OCI-LY1 (cell line): ENCODE measurements around the gene PTPRN2.

ENCODE experiments used
- H2AFZ ChIP-seq: fragments of 200-600 bp; sonication (generic), shearing (Covaris generic); 2 replicates; pipeline ENCODE4 v1.6.0; 2014; ENCODE audit warnings: antibody characterized with exemption, mild to moderate bottlenecking, low read length
- H3F3A ChIP-seq: fragments of 200-600 bp; sonication (generic), shearing (Covaris generic); 2 replicates; pipeline ENCODE4 v1.6.0; 2014; ENCODE audit warnings: mild to moderate bottlenecking, antibody characterized with exemption, low read length, moderate library complexity; ENCODE audit not compliant: insufficient read depth
- H3K27ac ChIP-seq: fragments of 200-600 bp; sonication (generic); 2 replicates; pipeline ENCODE4 v1.5.1; 2014; ENCODE audit warnings: low read length, mixed run types, mild to moderate bottlenecking, low read depth; ENCODE audit not compliant: poor library complexity, severe bottlenecking
- H3K27me3 ChIP-seq: fragments of 200-600 bp; sonication (generic); 2 replicates; pipeline ENCODE4 v1.6.0; 2014; ENCODE audit warnings: antibody characterized with exemption, mild to moderate bottlenecking, low read length, moderate library complexity; ENCODE audit not compliant: insufficient read depth
- H3K36me3 ChIP-seq: fragments of 200-600 bp; sonication (generic); 2 replicates; pipeline ENCODE4 v1.6.1; 2014; ENCODE audit warnings: mild to moderate bottlenecking, antibody characterized with exemption, low read length, moderate library complexity, mixed read lengths; ENCODE audit not compliant: insufficient read depth
- H3K4me1 ChIP-seq: fragments of 200-600 bp; sonication (generic); 2 replicates; pipeline ENCODE4 v1.5.1; 2014; ENCODE audit warnings: mild to moderate bottlenecking, low read length, moderate library complexity; ENCODE audit not compliant: insufficient read depth, severe bottlenecking
- H3K4me2 ChIP-seq: fragments of 200-600 bp; sonication (generic), shearing (Covaris generic); 2 replicates; pipeline ENCODE4 v1.6.1; 2014; ENCODE audit warnings: low read length
- H3K4me3 ChIP-seq: fragments of 200-600 bp; sonication (generic); 2 replicates; pipeline ENCODE4 v1.5.1; 2014; ENCODE audit warnings: low read length, low read depth, mild to moderate bottlenecking, mixed read lengths; ENCODE audit not compliant: poor library complexity, severe bottlenecking
- H3K79me2 ChIP-seq: fragments of 200-600 bp; shearing (Covaris generic); 2 replicates; pipeline ENCODE4 v1.6.1; 2016; ENCODE audit warnings: mixed run types, low read length, mixed read lengths; ENCODE audit not compliant: insufficient read depth
- H3K9ac ChIP-seq: fragments of 200-600 bp; sonication (generic), shearing (Covaris generic); 2 replicates; pipeline ENCODE4 v1.6.1; 2014; ENCODE audit warnings: mild to moderate bottlenecking, low read length, mixed read lengths
- H3K9me2 ChIP-seq: fragments of 200-600 bp; sonication (generic), shearing (Covaris generic); 2 replicates; pipeline ENCODE4 v1.6.1; 2014; ENCODE audit warnings: low read depth, mild to moderate bottlenecking, low read length, mixed read lengths
- H3K9me3 ChIP-seq: fragments of 200-600 bp; shearing (Covaris generic); 2 replicates; pipeline ENCODE4 v1.6.1; 2014; ENCODE audit warnings: low read length, mixed read lengths
- H4K20me1 ChIP-seq: fragments of 200-600 bp; sonication (generic), shearing (Covaris generic); 2 replicates; pipeline ENCODE4 v1.6.0; 2016; ENCODE audit warnings: mild to moderate bottlenecking, low read length; ENCODE audit not compliant: insufficient read depth
- EZH2 ChIP-seq: fragments of 200-600 bp; sonication (generic), shearing (Covaris generic); IDR thresholded peaks from 2 replicates; pipeline ENCODE4 v1.8.0; 2017; ENCODE audit warnings: borderline replicate concordance, mixed run types, mild to moderate bottlenecking, antibody characterized with exemption, low read length, moderate library complexity, mixed read lengths
- TF ChIP-seq, protein P1 (sequence below): fragments of 200-600 bp; sonication (generic), shearing (Covaris generic); IDR thresholded peaks from 2 replicates; pipeline ENCODE4 v1.5.1; 2017; ENCODE audit warnings: mild to moderate bottlenecking, antibody characterized with exemption, low read length, moderate library complexity, mixed read lengths

PTPRN2 gene

DNA sequence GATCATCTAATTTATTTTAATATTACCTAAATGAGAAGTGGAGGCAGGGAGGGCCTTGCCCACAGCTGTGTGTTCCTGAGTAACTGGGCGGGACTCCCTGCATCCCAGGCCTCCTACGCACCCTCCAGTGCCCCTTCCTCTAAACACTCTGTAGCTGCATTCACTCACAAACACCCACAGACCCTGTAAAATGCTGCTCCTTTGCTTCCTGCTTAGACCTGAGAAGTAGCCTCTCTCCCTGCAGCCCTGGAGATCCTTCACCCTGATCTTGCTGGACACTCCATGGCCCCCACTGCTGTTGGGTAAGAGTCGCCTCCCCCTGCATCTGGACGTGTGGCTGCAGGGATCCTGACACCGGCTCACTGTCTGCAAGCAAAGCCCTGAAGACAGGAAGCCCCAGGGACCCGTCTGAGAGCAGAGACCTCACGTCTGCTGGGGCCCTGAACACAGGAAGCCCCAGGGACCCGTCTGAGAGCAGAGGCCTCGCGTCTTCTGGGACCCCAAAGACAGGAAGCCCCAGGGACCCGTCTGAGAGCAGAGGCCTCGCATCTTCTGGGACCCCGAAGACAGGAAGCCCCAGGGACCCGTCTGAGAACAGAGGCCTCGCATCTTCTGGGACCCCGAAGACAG is 661.0 kb downstream of the PTPRN2 start:
- no peaks in the 10 kb centered on the region for H3K9me3 ChIP-seq
- H3K9ac ChIP-seq = no peak overlapping the region
- H3K36me3 ChIP-seq = no peaks in the 10 kb centered on the region
- no peaks in the 10 kb centered on the region for H3F3A ChIP-seq
- H3K79me2 ChIP-seq = no peaks in the 10 kb centered on the region
- no peaks in the 10 kb centered on the region for H3K9me2 ChIP-seq
- no peak overlapping the region for H3K4me3 ChIP-seq
- no peaks in the 10 kb centered on the region for H3K4me1 ChIP-seq
- H2AFZ ChIP-seq = no peak overlapping the region
- TF ChIP-seq EZH2 = no peak
- TF ChIP-seq, protein P1, sequence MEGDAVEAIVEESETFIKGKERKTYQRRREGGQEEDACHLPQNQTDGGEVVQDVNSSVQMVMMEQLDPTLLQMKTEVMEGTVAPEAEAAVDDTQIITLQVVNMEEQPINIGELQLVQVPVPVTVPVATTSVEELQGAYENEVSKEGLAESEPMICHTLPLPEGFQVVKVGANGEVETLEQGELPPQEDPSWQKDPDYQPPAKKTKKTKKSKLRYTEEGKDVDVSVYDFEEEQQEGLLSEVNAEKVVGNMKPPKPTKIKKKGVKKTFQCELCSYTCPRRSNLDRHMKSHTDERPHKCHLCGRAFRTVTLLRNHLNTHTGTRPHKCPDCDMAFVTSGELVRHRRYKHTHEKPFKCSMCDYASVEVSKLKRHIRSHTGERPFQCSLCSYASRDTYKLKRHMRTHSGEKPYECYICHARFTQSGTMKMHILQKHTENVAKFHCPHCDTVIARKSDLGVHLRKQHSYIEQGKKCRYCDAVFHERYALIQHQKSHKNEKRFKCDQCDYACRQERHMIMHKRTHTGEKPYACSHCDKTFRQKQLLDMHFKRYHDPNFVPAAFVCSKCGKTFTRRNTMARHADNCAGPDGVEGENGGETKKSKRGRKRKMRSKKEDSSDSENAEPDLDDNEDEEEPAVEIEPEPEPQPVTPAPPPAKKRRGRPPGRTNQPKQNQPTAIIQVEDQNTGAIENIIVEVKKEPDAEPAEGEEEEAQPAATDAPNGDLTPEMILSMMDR = no peak
- no peak overlapping the region for H3K27ac ChIP-seq
- H3K27me3 ChIP-seq = no peaks in the 10 kb centered on the region; the same call in 1 of the 2 replicates
- H3K4me2 ChIP-seq = no peak overlapping the region
- H4K20me1 ChIP-seq = no peaks in the 10 kb centered on the region

DNA sequence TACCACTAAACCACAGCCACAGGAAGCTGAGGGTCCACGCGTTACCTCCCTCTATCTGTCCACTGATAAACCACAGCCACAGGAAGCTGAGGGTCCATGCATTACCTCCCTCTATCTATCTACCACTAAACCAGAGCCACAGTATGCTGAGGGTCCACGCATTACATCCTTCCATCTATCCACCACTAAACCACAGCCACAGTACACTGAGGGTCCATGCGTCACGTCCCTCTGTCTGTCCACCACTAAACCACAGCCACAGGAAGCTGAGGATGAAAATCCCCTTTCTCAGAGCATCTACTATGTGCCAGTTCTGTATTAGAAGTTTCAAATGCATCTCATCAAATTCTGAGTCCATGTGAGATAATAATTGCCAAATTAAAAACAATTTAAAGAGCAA is 661.5 kb downstream of the PTPRN2 start:
- no peaks in the 10 kb centered on the region for H4K20me1 ChIP-seq
- H3K9ac ChIP-seq = no peak overlapping the region
- H2AFZ ChIP-seq = no peak overlapping the region
- H3K36me3 ChIP-seq = no peaks in the 10 kb centered on the region
- H3K9me3 ChIP-seq = no peaks in the 10 kb centered on the region
- H3K4me1 ChIP-seq = no peaks in the 10 kb centered on the region
- H3K4me2 ChIP-seq = no peak overlapping the region
- no peak overlapping the region for H3K27ac ChIP-seq
- H3K79me2 ChIP-seq = no peaks in the 10 kb centered on the region
- no peaks in the 10 kb centered on the region for H3K9me2 ChIP-seq
- H3F3A ChIP-seq = no peaks in the 10 kb centered on the region
- H3K4me3 ChIP-seq = no peak overlapping the region
- no peak for TF ChIP-seq EZH2
- TF ChIP-seq, protein P1 = no peak
- no peaks in the 10 kb centered on the region; the same call in 1 of the 2 replicates for H3K27me3 ChIP-seq

DNA sequence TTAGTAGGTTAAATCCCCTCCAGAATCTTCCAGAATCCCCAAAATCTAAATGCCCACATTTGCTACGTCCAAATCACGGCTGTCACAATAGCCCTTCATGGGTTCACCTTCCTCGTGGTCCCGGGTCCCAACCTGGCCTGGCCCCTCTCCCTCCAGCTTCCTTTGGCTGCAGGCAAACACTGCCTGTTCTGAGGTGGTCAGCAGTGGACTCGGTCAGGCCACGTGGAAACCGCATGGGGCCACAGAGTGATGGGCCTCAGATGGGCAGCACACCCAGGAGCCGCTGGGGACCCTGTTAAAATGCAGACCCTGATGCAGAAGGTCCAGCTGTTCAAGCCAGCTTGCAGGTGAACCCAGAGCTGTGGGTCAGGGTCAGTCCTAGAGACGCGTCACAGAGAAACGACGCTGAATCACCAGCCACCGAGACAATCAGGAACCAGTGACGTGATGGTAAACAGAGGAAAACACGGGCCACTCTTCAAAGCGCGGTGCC is 662.2 kb downstream of the PTPRN2 start:
- Histone ChIP-seq H3F3A (no peaks in the 10 kb centered on the region), H3K4me2 (no peak overlapping the region), H3K27me3 (no peaks in the 10 kb centered on the region; the same call in 1 of the 2 replicates), H3K36me3 (no peaks in the 10 kb centered on the region), H3K27ac (no peak overlapping the region), H3K9me3 (no peaks in the 10 kb centered on the region), H3K9ac (no peak overlapping the region), H3K9me2 (no peaks in the 10 kb centered on the region), H3K4me3 (no peak overlapping the region), H3K4me1 (no peaks in the 10 kb centered on the region), H3K79me2 (no peaks in the 10 kb centered on the region), H2AFZ (no peak overlapping the region), H4K20me1 (no peaks in the 10 kb centered on the region)
- TF ChIP-seq EZH2 = no peak
- TF ChIP-seq, protein P1 = no peak
